ENCODE measurements around the gene GCSAML. TPM values are rescaled to one million over a fixed set of nuclear protein-coding genes. Genes with fewer than 3 reads are reported as not detected.
"Not testable (repeated sequence)": the region's sequence is repeated elsewhere in the genome, so short reads cannot be mapped to it uniquely, and the experiment has no call there.

Gene GCSAML
- total RNA-seq, result 1 to 10 TPM in 2 of 5 experiments, under 1 TPM in 3; 0.08 to 9.5 (median 0.49) TPM
- under 1 TPM in 1 of 2 donors, not detected in 1; 0.14 TPM for polyA plus RNA-seq
- not detected for total RNA-seq

DNA sequence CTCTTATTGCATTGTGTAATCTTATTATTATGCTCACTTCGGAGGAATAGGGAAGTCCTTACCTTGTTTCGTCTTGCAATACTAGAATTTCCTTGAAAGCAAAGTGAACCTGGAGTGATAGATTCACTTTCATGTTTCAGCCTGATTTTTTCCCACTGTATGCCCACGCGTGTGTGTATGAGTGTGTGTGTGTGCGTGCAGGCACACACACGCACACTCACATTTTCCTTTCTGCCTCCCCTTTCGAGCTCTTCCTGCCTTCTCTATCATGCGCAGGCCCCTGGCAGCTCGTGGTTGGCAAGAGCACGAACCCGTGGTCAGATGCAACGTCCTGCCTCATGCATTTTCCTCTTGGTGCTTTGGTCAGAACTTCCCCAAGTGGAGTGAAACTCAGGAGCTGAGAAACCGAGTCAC, at the start of gene GCSAML:
TSS of gene GCSAML (plus strand) at position 366 of the 414 bp plus-strand sequence. CDS start 58 bp downstream, outside the sequence.
- intact Hi-C loops (cut with micrococcal nuclease), result no loop called here
- no peaks in the 10 kb centered on the region for H3K9me3 ChIP-seq (ENCODE audit: control insufficient read depth in 2 of 3, low read length in 3 of 3)
- no peaks in the 10 kb centered on the region for H3K9me3 Mint-ChIP-seq

DNA sequence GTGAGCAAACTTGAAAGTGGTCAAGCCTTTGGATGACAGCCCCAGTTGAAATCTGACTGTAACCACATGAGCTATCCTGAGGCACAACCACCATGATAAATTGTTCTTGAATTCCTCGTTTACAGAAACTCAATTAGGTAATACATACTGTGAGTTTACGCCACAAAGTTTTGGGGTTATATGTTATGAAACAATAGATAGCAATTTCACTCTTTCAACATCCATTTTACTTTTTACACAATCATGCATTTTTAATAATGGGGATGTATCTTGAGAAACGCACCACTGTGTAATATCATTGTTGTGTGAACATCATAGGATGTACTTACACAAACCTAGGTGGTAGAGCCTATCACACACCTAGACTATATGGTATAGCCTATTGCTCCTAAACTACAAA, 48.1 kb upstream of the GCSAML start:
- Histone ChIP-seq H3K27me3 (ENCODE audit: control insufficient read depth in 2 of 2, insufficient read depth in 2 of 2, low read length in 2 of 2) (no peaks in the 10 kb centered on the region), H3K4me3 (ENCODE audit: low read length) (no peak overlapping the region), H3K9me3 (ENCODE audit: control insufficient read depth in 2 of 3, low read length in 3 of 3) (no peaks in the 10 kb centered on the region), H3K4me1 (ENCODE audit: control insufficient read depth in 2 of 2, insufficient read depth in 2 of 2, low read length in 2 of 2) (no peaks in the 10 kb centered on the region), H3K36me3 (ENCODE audit: control insufficient read depth in 2 of 3, insufficient read depth in 3 of 3, low read length in 3 of 3) (no peaks in the 10 kb centered on the region), H3K27ac (ENCODE audit: low read depth, low read length) (no peak overlapping the region)
- intact Hi-C loops (cut with micrococcal nuclease), result no loop called here
- CTCF ChIA-PET, result no interaction called here
- DNase-seq (no peak), ATAC-seq (peak; percentile 82)
- H3K4me1 Mint-ChIP-seq, result no peaks in the 10 kb centered on the region
- no peaks in the 10 kb centered on the region for H3K9me3 Mint-ChIP-seq
- no peak overlapping the region for H3K4me3 Mint-ChIP-seq
- H3K36me3 Mint-ChIP-seq, result no peaks in the 10 kb centered on the region
- H3K27me3 Mint-ChIP-seq, result peaks cover 4 to 20% (median 10%) of the 10 kb centered on the region in 5 donors
- POLR2A ChIA-PET, result no interaction called here
- H3K27ac Mint-ChIP-seq, result no peak overlapping the region

More for the DNA sequence above, at the start of gene GCSAML:
- ChIA-PET CTCF (no interaction called here), POLR2A (no interaction called here)
- peaks cover 7 to 12% (median 9%) of the 10 kb centered on the region in 7 donors for H3K4me1 Mint-ChIP-seq
- H3K36me3 ChIP-seq (ENCODE audit: control insufficient read depth in 2 of 3, insufficient read depth in 3 of 3, low read length in 3 of 3), result no peaks in the 10 kb centered on the region
- peak within 1 kb of the TSS in 5 of 10 donors; percentile 1 to 51 (median 23) for H3K4me3 Mint-ChIP-seq
- peak; percentile 36 for ATAC-seq
- H3K4me3 ChIP-seq (ENCODE audit: low read length), result no peak within 1 kb of the TSS
- peaks cover 7 to 36% (median 24%) of the 10 kb centered on the region in 5 donors for H3K27me3 Mint-ChIP-seq
- no peak within 1 kb of the TSS for H3K27ac ChIP-seq (ENCODE audit: low read depth, low read length)
- no peaks in the 10 kb centered on the region for H3K4me1 ChIP-seq (ENCODE audit: control insufficient read depth in 2 of 2, insufficient read depth in 2 of 2, low read length in 2 of 2)
- no peak for DNase-seq
- no peak within 1 kb of the TSS for H3K27ac Mint-ChIP-seq
- no peaks in the 10 kb centered on the region for H3K27me3 ChIP-seq (ENCODE audit: control insufficient read depth in 2 of 2, insufficient read depth in 2 of 2, low read length in 2 of 2)
- no peaks in the 10 kb centered on the region for H3K36me3 Mint-ChIP-seq

DNA sequence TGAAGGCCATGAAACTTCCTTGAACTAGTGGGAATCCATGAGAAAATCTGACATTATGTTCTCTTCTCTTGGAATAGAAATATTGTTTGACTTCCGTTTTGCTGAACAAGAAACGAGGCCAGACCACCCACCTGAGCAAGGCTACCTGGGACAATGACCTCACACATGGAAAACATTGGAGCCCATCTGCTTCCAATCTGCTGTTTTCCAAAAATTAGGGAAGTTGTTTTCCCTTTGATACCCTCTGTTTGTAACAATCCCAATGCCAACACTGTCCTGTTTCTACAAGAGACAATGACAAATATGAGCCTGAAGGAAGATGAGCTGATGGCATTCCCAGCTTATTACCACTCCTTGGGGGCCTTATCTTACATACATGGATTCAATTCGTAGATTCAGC, 42.1 kb upstream of the GCSAML start:
- H3K36me3 ChIP-seq (ENCODE audit: control insufficient read depth in 2 of 3, insufficient read depth in 3 of 3, low read length in 3 of 3), result no peaks in the 10 kb centered on the region
- intact Hi-C loops (cut with micrococcal nuclease), result no loop called here
- ChIA-PET CTCF (interaction anchor here (0.9 kb wide), 1 partner anchor 17 kb away, joined by 3 read pairs; no protein-coding TSS in a partner anchor), POLR2A (no interaction called here)
- H3K4me1 Mint-ChIP-seq, result no peaks in the 10 kb centered on the region
- ATAC-seq, result no peak
- no peak overlapping the region for H3K4me3 ChIP-seq (ENCODE audit: low read length)
- no peak overlapping the region for H3K27ac ChIP-seq (ENCODE audit: low read depth, low read length)
- no peak overlapping the region for H3K4me3 Mint-ChIP-seq
- H3K27me3 ChIP-seq (ENCODE audit: control insufficient read depth in 2 of 2, insufficient read depth in 2 of 2, low read length in 2 of 2), result no peaks in the 10 kb centered on the region
- DNase-seq, result no peak
- H3K36me3 Mint-ChIP-seq, result no peaks in the 10 kb centered on the region
- H3K27ac Mint-ChIP-seq, result no peak overlapping the region
- no peaks in the 10 kb centered on the region for H3K4me1 ChIP-seq (ENCODE audit: control insufficient read depth in 2 of 2, insufficient read depth in 2 of 2, low read length in 2 of 2)
- peaks cover 0 to 6% (median 4%) of the 10 kb centered on the region in 5 donors for H3K27me3 Mint-ChIP-seq
- no peaks in the 10 kb centered on the region for H3K9me3 ChIP-seq (ENCODE audit: control insufficient read depth in 2 of 3, low read length in 3 of 3)
- peaks cover 0 to under 1% (median 0%) of the 10 kb centered on the region in 11 donors for H3K9me3 Mint-ChIP-seq

GRCh38 chr1:247517795-247518612, 30.9 kb upstream of the GCSAML start:
- ChIA-PET CTCF (no interaction called here), POLR2A (no interaction called here)
- H3K4me1 Mint-ChIP-seq, result no peaks in the 10 kb centered on the region
- ATAC-seq (peak; percentile 27), DNase-seq (peak in 2 of 9 donors; percentile 1)
- peaks cover 0 to 7% (median 0%) of the 10 kb centered on the region in 5 donors for H3K36me3 Mint-ChIP-seq
- no peaks in the 10 kb centered on the region for H3K27me3 ChIP-seq (ENCODE audit: control insufficient read depth in 2 of 2, insufficient read depth in 2 of 2, low read length in 2 of 2)
- no peak overlapping the region for H3K4me3 ChIP-seq (ENCODE audit: low read length)
- peaks cover 0 to 17% (median 5%) of the 10 kb centered on the region in 11 donors for H3K9me3 Mint-ChIP-seq
- H3K4me3 Mint-ChIP-seq, result peak overlapping the region in 6 of 10 donors; percentile 12 to 68 (median 50)
- no peaks in the 10 kb centered on the region for H3K36me3 ChIP-seq (ENCODE audit: control insufficient read depth in 2 of 3, insufficient read depth in 3 of 3, low read length in 3 of 3)
- no peak overlapping the region for H3K27ac Mint-ChIP-seq
- no peak overlapping the region for H3K27ac ChIP-seq (ENCODE audit: low read depth, low read length)
- H3K9me3 ChIP-seq (ENCODE audit: control insufficient read depth in 2 of 3, low read length in 3 of 3), result no peaks in the 10 kb centered on the region
- intact Hi-C loops (cut with micrococcal nuclease), result no loop called here
- H3K27me3 Mint-ChIP-seq, result peaks cover under 1 to 35% (median 17%) of the 10 kb centered on the region in 5 donors
- no peaks in the 10 kb centered on the region for H3K4me1 ChIP-seq (ENCODE audit: control insufficient read depth in 2 of 2, insufficient read depth in 2 of 2, low read length in 2 of 2)

GRCh38 chr1:247518613-247518891, 30.4 kb upstream of the GCSAML start:
- Mint-ChIP-seq H3K27ac (no peak overlapping the region), H3K36me3 (peaks cover 0 to 7% (median 0%) of the 10 kb centered on the region in 5 donors), H3K9me3 (peaks cover 0 to 20% (median 5%) of the 10 kb centered on the region in 11 donors), H3K4me3 (peak overlapping the region in 3 of 10 donors; percentile 47 to 53 (median 53)), H3K4me1 (no peaks in the 10 kb centered on the region), H3K27me3 (peaks cover 3 to 37% (median 17%) of the 10 kb centered on the region in 5 donors)
- H3K4me3 ChIP-seq (ENCODE audit: low read length), result no peak overlapping the region
- H3K27me3 ChIP-seq (ENCODE audit: control insufficient read depth in 2 of 2, insufficient read depth in 2 of 2, low read length in 2 of 2), result no peaks in the 10 kb centered on the region
- no peak for ATAC-seq
- intact Hi-C loops (cut with micrococcal nuclease), result no loop called here
- H3K27ac ChIP-seq (ENCODE audit: low read depth, low read length), result no peak overlapping the region
- DNase-seq, result no peak
- CTCF ChIA-PET, result no interaction called here
- no peaks in the 10 kb centered on the region for H3K36me3 ChIP-seq (ENCODE audit: control insufficient read depth in 2 of 3, insufficient read depth in 3 of 3, low read length in 3 of 3)
- POLR2A ChIA-PET, result no interaction called here
- H3K9me3 ChIP-seq (ENCODE audit: control insufficient read depth in 2 of 3, low read length in 3 of 3), result no peaks in the 10 kb centered on the region
- H3K4me1 ChIP-seq (ENCODE audit: control insufficient read depth in 2 of 2, insufficient read depth in 2 of 2, low read length in 2 of 2), result no peaks in the 10 kb centered on the region

DNA sequence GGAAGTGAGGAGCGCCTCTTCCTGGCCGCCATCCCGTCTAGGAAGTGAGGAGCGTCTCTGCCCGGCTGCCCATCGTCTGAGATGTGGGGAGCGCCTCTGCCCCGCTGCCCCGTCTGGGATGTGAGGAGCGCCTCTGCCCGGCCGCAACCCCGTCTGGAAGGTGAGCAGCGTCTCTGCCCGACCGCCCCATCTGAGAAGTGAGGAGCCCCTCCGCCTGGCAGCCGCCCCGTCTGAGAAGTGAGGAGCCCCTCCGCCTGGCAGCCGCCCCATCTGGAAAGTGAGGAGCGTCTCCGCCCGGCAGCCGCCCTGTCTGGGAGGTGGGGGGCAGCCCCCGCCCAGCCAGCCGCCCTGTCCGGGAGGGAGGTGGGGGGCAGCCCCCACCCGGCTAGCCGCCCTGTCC, 27.0 kb upstream of the GCSAML start:
- H3K36me3 ChIP-seq (ENCODE audit: control insufficient read depth in 2 of 3, insufficient read depth in 3 of 3, low read length in 3 of 3); H3K9me3 ChIP-seq (ENCODE audit: control insufficient read depth in 2 of 3, low read length in 3 of 3); H3K4me1 Mint-ChIP-seq; H3K27ac ChIP-seq (ENCODE audit: low read depth, low read length); DNase-seq; H3K27ac Mint-ChIP-seq; POLR2A ChIA-PET; H3K27me3 ChIP-seq (ENCODE audit: control insufficient read depth in 2 of 2, insufficient read depth in 2 of 2, low read length in 2 of 2); H3K4me3 ChIP-seq (ENCODE audit: low read length); H3K4me1 ChIP-seq (ENCODE audit: control insufficient read depth in 2 of 2, insufficient read depth in 2 of 2, low read length in 2 of 2); CTCF ChIA-PET; intact Hi-C loops (cut with micrococcal nuclease); H3K4me3 Mint-ChIP-seq; H3K36me3 Mint-ChIP-seq; ATAC-seq: not testable (repeated sequence)
- Mint-ChIP-seq H3K9me3 (peaks cover 0 to 17% (median 5%) of the 10 kb centered on the region in 11 donors), H3K27me3 (peaks cover 3 to 48% (median 26%) of the 10 kb centered on the region in 5 donors)
